Placental pericyte (primary cell): ENCODE data around the gene TUBE1. TPM values are rescaled to one million over a fixed set of nuclear protein-coding genes. Genes with fewer than 3 reads are reported as not detected.

Experiments used
- total RNA-seq: library from RNA; depleted of rRNA; stranded (reverse); fragments of >200 nt; gene quantifications from 2 replicates; pipeline ENCODE4 v1.2.3, GENCODE V29; 2012

The TUBE1 gene, protein sequence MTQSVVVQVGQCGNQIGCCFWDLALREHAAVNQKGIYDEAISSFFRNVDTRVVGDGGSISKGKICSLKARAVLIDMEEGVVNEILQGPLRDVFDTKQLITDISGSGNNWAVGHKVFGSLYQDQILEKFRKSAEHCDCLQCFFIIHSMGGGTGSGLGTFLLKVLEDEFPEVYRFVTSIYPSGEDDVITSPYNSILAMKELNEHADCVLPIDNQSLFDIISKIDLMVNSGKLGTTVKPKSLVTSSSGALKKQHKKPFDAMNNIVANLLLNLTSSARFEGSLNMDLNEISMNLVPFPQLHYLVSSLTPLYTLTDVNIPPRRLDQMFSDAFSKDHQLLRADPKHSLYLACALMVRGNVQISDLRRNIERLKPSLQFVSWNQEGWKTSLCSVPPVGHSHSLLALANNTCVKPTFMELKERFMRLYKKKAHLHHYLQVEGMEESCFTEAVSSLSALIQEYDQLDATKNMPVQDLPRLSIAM
- 31.5 and 47.3 TPM in 2 replicates for total RNA-seq

DNA sequence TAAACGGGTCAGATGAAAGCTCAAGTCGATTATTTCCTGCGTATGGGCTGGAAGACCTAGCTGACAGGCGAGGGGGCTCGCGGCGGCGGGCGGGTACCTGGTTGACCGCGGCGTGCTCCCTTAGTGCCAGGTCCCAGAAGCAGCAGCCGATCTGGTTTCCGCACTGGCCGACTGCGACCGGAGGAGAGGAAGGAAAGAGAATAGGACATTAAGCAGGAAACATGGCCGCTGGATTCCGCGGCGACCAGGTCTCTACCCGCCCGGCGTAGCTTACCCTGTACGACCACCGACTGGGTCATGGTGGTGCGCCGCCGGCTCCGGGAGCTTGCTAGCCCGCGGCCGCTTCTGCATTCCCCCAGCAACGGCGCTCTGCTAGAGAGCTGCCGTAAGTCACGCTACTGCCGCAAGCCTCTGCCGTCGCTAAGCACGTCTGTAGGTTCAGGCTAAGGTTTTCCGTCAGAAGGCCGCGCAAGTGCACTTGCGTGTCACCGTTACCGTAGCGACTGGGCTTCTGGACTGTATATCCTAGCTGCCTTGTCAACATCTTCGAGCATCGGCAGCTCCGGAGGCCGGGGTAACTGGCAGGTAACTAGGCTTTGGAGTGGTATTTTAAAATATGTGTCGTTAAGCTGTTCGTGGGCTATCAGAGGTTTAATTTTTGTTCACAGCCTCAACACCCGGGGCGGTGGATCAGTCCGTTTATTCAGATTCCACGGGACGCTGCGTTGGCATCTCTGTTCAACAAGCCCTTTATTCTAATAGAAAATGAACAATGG lies at the start of gene TUBE1, which contains the start of gene FAM229B:
Gene TUBE1, minus strand, starts transcription at position 347 of the 776 bp plus-strand sequence. Its CDS starts 48 bp downstream, at position 299.
Gene FAM229B, plus strand, starts transcription at position 456 of the 776 bp plus-strand sequence. CDS start 11,693 bp downstream, outside the sequence.

DNA sequence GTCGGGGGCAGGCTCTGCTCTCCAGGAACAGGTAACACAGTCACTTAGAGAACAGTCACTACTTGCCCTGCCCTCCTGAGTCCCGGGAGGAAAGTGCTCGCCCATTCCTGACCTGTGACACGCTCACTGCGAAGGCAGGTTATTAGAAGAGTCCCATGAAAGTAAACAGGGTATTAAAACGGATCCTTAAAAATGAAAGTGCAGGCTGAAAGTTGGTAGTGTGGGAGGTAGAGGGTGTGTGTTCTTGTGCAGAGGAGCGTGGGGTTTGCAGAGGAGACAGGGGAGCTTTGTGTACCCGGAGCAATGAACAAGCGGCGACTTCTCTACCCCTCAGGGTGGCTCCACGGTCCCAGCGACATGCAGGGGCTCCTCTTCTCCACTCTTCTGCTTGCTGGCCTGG lies 33.3 kb downstream of the TUBE1 start, which contains the start of gene CCN6:
Gene CCN6, plus strand, starts transcription at position 104 of the 400 bp plus-strand sequence. Its CDS starts 254 bp downstream, at position 358.

Other genes starting within 250 kb of the TUBE1 start
- 66.9 and 121 TPM in 2 replicates for gene FYN, start 214.0 kb downstream of the TUBE1 start, total RNA-seq
- not detected in 2 replicates for gene CCN6, start 33.4 kb downstream of the TUBE1 start, total RNA-seq
- gene FAM229B, start 109 bp upstream of the TUBE1 start, total RNA-seq: 4.4 and 8.4 TPM in 2 replicates
- gene LAMA4, start 167.1 kb upstream of the TUBE1 start, total RNA-seq: 105 and 123 TPM in 2 replicates